ENCODE measurements around the gene APOA1. TPM values are rescaled to one million over a fixed set of nuclear protein-coding genes. Genes with fewer than 3 reads are reported as not detected.

Gene APOA1
- total and polyA plus RNA-seq, 2 of the 4 experiments (the other 2 are of a cell fraction): 0.18 to 0.89 TPM

- no peak for TF ChIP-seq ELK1 (IDR thresholded peaks at IDR 0.05; ENCODE audit: borderline replicate concordance, low read depth, low read length)
Observed at GRCh38 chr11:116835791-116836631, 1.4 kb downstream of the APOA1 start (continued).

All from IMR-90 (cell line).